DND-41 (cell line): Measurements from ENCODE around the gene TFAP2A.

Experiments used
- ATAC-seq: fragments of 200-7000 bp; cut with Tn5 transposase; 3 replicates; pipeline ENCODE4 v1.9.1; 2021; ENCODE audit warnings: low read depth; ENCODE audit not compliant: insufficient read depth
- DNase-seq: peaks from one replicate; pipeline ENCODE4 v3.0.0-alpha.2; 2020
- H2AFZ ChIP-seq: 2 replicates; pipeline ENCODE4 v1.6.0; 2012; ENCODE audit warnings: low read depth, low read length
- H3K27ac ChIP-seq: 2 replicates; pipeline ENCODE4 v1.5.1; 2012; ENCODE audit warnings: low read length, inconsistent platforms
- H3K27me3 ChIP-seq: fragments of 200-600 bp; sonication (generic); 2 replicates; pipeline ENCODE4 v1.6.0; 2012; ENCODE audit warnings: low read length, mild to moderate bottlenecking, inconsistent platforms; ENCODE audit not compliant: insufficient read depth, poor library complexity
- H3K36me3 ChIP-seq: 2 replicates; pipeline ENCODE4 v1.5.1; 2012; ENCODE audit warnings: low read length, inconsistent platforms; ENCODE audit not compliant: insufficient read depth
- H3K4me1 ChIP-seq: 2 replicates; pipeline ENCODE4 v1.5.1; 2012; ENCODE audit warnings: mild to moderate bottlenecking, low read length; ENCODE audit not compliant: insufficient read depth
- H3K4me2 ChIP-seq: 2 replicates; pipeline ENCODE4 v1.6.0; 2012; ENCODE audit warnings: mild to moderate bottlenecking, moderate library complexity, low read length, inconsistent platforms; ENCODE audit not compliant: insufficient read depth
- H3K4me3 ChIP-seq, 2 experiments: fragments of 200-600 bp in 1 of 2; shearing (Covaris generic) in 1 of 2; 2 replicates each; pipeline ENCODE4 v1.5.1; 2012 to 2016; ENCODE audit warnings: inconsistent platforms in 2 of 2, low read length in 2 of 2, mild to moderate bottlenecking in 2 of 2, low read depth in 1 of 2, moderate library complexity in 1 of 2
- H3K79me2 ChIP-seq: 2 replicates; pipeline ENCODE4 v1.6.0; 2012; ENCODE audit warnings: low read length, inconsistent platforms; ENCODE audit not compliant: insufficient read depth
- H3K9ac ChIP-seq: 2 replicates; pipeline ENCODE4 v1.6.0; 2012; ENCODE audit warnings: low read depth, mild to moderate bottlenecking, inconsistent platforms, low read length, moderate library complexity
- H3K9me3 ChIP-seq: 2 replicates; pipeline ENCODE4 v1.5.1; 2012; ENCODE audit warnings: low read length, moderate library complexity, mild to moderate bottlenecking, inconsistent platforms; ENCODE audit not compliant: insufficient read depth, severe bottlenecking
- H4K20me1 ChIP-seq: 2 replicates; pipeline ENCODE4 v1.6.0; 2012; ENCODE audit warnings: low read length; ENCODE audit not compliant: insufficient read depth
- CTCF ChIP-seq: IDR thresholded peaks from 2 replicates; pipeline ENCODE4 v1.5.1; 2012; ENCODE audit warnings: borderline replicate concordance, low read length, moderate library complexity, mild to moderate bottlenecking; ENCODE audit not compliant: poor library complexity, severe bottlenecking; ENCODE audit errors: extremely low read depth
- EZH2 ChIP-seq: IDR thresholded peaks from 3 replicates; pipeline ENCODE4 v1.6.1; 2012; ENCODE audit warnings: borderline replicate concordance, low read depth, mild to moderate bottlenecking, moderate library complexity, low read length, inconsistent platforms; ENCODE audit not compliant: severe bottlenecking

TFAP2A gene

GRCh38 chr6:10421158-10421920 lies 6.5 kb upstream of the TFAP2A start:
- Histone ChIP-seq H3K9ac (no peak overlapping the region), H3K27ac (no peak overlapping the region), H3K4me2 (no peak overlapping the region), H3K36me3 (no peaks in the 10 kb centered on the region), H3K79me2 (no peaks in the 10 kb centered on the region), H3K9me3 (no peaks in the 10 kb centered on the region), H4K20me1 (no peaks in the 10 kb centered on the region), H2AFZ (no peak overlapping the region), H3K27me3 (no peaks in the 10 kb centered on the region), H3K4me3 (no peak overlapping the region), H3K4me1 (no peaks in the 10 kb centered on the region)
- DNase-seq (no peak), ATAC-seq (no peak)
- TF ChIP-seq CTCF: no peak
- TF ChIP-seq EZH2: no peak

GRCh38 chr6:10420546-10421157 lies 5.8 kb upstream of the TFAP2A start:
- no peaks in the 10 kb centered on the region for H3K79me2 ChIP-seq
- H4K20me1 ChIP-seq: no peaks in the 10 kb centered on the region
- no peaks in the 10 kb centered on the region for H3K9me3 ChIP-seq
- no peak overlapping the region for H3K27ac ChIP-seq
- no peak overlapping the region for H3K4me2 ChIP-seq
- TF ChIP-seq CTCF (no peak), EZH2 (no peak)
- H2AFZ ChIP-seq: no peak overlapping the region
- no peak overlapping the region for H3K9ac ChIP-seq
- H3K27me3 ChIP-seq: no peaks in the 10 kb centered on the region
- H3K4me3 ChIP-seq: no peak overlapping the region
- ATAC-seq (no peak), DNase-seq (no peak)
- H3K36me3 ChIP-seq: no peaks in the 10 kb centered on the region
- H3K4me1 ChIP-seq: no peaks in the 10 kb centered on the region

- Histone ChIP-seq H3K27ac (no peak overlapping the region), H3K9me3 (no peaks in the 10 kb centered on the region), H2AFZ (no peak overlapping the region), H3K4me1 (no peaks in the 10 kb centered on the region), H4K20me1 (no peaks in the 10 kb centered on the region), H3K79me2 (no peaks in the 10 kb centered on the region), H3K27me3 (no peaks in the 10 kb centered on the region), H3K36me3 (no peaks in the 10 kb centered on the region), H3K4me2 (no peak overlapping the region), H3K4me3 (no peak overlapping the region), H3K9ac (no peak overlapping the region)
- no peak for DNase-seq
- no peak for ATAC-seq
- TF ChIP-seq EZH2: no peak
- TF ChIP-seq CTCF: no peak
These were observed 5.1 kb upstream of the TFAP2A start for GRCh38 chr6:10419749-10420545.
